Ectodermal cell (in vitro differentiated cells): ENCODE measurements around the gene VAV2.

ENCODE experiments used
- H3K27ac ChIP-seq: 2 replicates; pipeline ENCODE4 v1.7.0; 2013; ENCODE audit warnings: mild to moderate bottlenecking, low read depth, low read length; ENCODE audit not compliant: insufficient read depth, poor library complexity, severe bottlenecking
- H3K27me3 ChIP-seq: 2 replicates; pipeline ENCODE4 v1.7.0; 2013; ENCODE audit warnings: mild to moderate bottlenecking, low read length; ENCODE audit not compliant: insufficient read depth, control insufficient read depth, poor library complexity, severe bottlenecking
- H3K36me3 ChIP-seq: one replicate; pipeline ENCODE4 v1.7.0; 2013; ENCODE audit warnings: low read length; ENCODE audit not compliant: control insufficient read depth, insufficient read depth
- H3K4me1 ChIP-seq: one replicate; pipeline ENCODE4 v1.7.0; 2013; ENCODE audit warnings: low read length; ENCODE audit not compliant: control insufficient read depth, insufficient read depth
- H3K4me3 ChIP-seq: 2 replicates; pipeline ENCODE4 v1.7.0; 2013; ENCODE audit warnings: low read depth, low read length, control low read depth; ENCODE audit not compliant: insufficient read depth
- H3K9me3 ChIP-seq: 2 replicates; pipeline ENCODE4 v1.7.0; 2013; ENCODE audit warnings: mild to moderate bottlenecking, low read length, moderate library complexity; ENCODE audit not compliant: control insufficient read depth
- WGBS, 2 experiments: methylation state at CpG; one replicate each; pipeline ENCODE4 v1.1.7; 2013; ENCODE audit warnings: missing lambda C conversion rate in 2 of 2; 5-methylcytosine and 5-hydroxymethylcytosine counted together

Gene VAV2

DNA sequence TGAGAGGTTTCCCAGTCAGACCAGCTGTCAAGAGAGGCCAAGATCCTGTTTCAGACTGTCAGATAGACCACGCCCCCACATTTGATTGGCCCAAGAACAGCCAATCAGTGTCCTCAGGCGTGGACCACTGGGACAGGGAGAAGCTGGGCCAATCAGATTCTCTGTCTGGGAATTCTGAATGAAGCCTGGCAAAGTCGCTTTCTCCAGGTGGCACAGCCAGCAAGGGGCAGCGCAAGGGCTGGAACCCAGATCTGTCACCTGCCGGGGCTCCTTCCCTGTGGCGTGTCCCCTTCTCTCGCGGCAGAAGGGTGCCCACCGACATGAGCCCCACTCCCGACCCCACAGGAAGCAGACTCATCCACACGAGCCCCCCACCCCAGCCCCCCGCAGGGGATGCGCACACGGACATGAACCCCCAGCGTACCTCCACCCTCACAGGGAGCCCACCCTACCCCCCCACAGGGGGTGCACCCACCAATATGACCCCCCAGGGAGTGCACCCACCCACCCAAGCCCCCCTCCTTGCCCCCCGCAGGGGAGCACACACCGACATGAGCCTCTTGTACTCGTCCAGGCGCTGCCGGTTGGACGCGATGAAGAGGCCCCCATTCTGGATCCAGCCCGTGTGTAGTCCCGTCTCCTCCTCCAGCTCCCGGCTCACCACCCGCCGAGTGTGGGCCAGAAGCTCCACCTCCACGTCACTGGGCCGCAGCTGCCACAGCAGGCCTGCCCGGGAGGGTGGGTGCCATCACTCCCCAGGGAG lies 260.1 kb downstream of the VAV2 start:
- no peaks in the 10 kb centered on the region for H3K27me3 ChIP-seq
- H3K9me3 ChIP-seq: no peaks in the 10 kb centered on the region
- no peak overlapping the region for H3K4me3 ChIP-seq
- WGBS, 2 experiments: 83 to 84% methylated on average over 25 to 28 of the region's 30 CpGs
- H3K36me3 ChIP-seq: no peaks in the 10 kb centered on the region
- no peak overlapping the region for H3K27ac ChIP-seq
- H3K4me1 ChIP-seq: no peaks in the 10 kb centered on the region

DNA sequence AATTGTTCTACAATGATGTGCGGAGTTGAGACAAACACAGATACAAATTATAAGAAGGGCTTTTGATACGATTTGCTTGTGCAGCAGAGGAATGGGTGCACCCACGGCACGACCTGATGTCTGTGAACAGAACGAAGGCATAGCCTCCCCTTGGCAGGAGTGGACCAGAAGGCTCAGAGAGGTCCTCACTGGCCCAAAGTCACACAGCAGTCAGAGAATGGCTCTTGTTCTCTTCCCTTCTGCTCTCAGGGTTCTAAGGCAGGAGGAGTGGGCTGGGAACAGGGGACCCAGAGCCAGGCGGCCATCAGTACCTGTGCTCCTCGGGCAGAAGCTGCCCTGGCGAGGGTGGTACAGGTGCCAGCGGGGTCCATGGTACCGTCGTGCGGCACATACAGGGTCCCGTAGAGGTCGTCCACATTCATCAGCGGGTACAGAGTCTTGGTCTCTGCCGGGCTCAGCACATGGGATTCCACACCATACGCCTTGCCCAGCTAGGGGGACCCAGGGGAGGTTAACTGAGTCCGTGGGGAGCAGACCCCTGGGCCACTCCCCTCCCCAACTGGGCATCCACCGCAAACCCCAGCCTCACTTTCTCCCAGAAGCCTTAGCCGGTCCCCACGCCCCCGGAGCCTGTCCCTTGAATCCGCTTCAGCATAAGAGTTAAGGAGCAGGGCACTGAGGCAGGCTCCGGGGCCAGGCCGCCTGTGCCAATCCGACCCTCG lies 261.0 kb downstream of the VAV2 start:
- H3K36me3 ChIP-seq: no peaks in the 10 kb centered on the region
- H3K4me1 ChIP-seq: no peaks in the 10 kb centered on the region
- no peaks in the 10 kb centered on the region for H3K9me3 ChIP-seq
- no peak overlapping the region for H3K27ac ChIP-seq
- 91 to 92% methylated on average over 27 of the region's 27 CpGs for WGBS, 2 experiments
- H3K4me3 ChIP-seq: no peak overlapping the region
- H3K27me3 ChIP-seq: no peaks in the 10 kb centered on the region

DNA sequence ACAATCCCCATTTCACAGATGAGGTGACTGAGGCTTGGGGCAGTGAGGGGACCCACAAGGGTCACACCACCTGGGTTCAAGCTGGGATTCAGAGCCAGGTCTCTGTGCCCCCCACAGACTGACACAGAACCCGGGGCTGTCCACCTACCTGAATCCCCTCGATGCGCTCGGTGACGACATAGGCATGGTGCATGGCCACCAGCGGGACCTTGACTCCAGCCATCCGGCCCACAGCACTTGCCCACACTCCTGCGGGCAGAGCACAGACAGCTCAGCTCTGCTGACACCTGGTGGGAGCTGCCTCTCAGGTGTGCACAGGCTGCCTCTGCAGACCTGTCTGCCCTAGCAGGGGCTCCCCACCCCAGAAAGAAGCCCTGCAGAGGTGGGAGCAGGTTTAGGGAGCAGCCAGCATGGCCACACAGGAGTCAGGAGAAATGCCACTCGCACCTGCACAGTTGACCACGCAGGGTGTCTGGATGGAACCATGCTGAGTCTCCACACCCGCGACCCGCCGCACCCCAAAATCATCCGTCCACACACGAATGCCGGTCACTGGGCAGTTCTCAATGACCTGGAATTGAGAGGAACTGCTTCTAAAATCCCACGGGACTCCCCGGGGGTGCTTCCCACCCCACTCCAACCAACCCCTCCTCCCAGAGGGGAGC lies 262.4 kb downstream of the VAV2 start:
- Histone ChIP-seq H3K27me3 (no peaks in the 10 kb centered on the region), H3K36me3 (no peaks in the 10 kb centered on the region), H3K9me3 (no peaks in the 10 kb centered on the region), H3K4me1 (no peaks in the 10 kb centered on the region), H3K27ac (no peak overlapping the region), H3K4me3 (no peak overlapping the region)
- 89 to 91% methylated on average over 19 of the region's 19 CpGs for WGBS, 2 experiments

DNA sequence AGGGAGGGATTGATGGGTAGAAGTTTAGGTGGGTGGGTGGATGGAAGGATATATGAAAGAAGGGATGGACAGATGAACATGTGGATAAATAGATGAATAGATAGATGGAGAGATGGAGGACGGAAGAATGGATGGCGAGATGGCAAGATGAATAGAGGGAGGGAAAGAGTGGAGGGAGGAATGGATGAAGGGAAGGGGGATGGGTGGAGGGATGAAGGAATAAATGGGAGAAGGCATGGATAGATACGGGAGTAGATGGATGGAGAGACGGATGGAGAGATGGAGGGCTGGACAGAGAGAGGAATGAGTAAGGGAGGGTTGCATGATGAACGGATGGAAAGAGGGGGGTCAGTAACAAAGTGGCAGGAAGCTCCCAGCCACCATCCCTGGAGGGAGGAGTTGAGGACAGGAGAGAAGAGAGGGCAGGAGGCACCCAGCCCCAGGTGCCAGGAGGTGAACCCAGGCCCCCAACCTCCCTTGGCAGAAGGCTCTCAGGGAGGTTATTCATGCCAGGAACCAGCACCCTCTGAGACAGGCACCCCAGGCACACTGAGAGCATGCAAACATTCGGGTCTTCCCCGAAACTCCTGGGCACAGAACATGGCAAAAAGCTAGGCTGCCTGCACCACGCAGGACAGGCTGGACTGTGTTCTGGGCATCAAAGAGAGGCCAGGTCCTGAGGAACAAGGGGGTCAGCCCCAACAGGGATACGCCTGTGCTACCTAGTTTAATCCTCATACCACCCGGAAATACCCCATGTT lies 263.1 kb downstream of the VAV2 start:
- 81% methylated on average over 10 of the region's 10 CpGs for WGBS, 2 experiments
- H3K4me1 ChIP-seq: no peaks in the 10 kb centered on the region

DNA sequence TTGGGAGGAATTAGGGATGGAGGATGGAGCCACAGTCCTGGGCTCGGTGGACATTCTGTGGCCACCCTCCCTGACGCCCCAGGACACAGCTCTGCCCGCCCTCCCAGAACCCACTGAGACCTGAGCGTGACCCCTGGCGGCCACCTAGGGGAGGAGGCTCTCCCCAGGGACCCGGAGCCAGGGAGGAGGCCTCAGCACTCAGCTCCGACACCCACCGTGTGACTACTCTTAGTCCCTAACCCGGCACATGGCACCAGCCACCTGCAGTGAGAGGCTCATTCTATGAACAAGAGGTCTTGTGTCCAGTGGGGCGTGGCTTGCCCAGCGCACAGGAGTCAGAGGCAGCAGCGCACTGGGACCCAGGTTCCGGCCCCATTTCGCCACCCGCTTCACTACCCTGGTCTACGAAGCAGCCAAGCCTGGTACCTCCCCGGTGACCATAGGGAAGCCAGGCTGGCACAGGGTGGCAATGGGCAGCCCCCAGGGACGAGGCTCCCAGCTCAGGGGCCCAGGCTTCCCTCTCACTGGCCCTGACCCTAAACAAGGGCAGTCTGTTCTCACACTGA lies 264.2 kb downstream of the VAV2 start:
- H3K36me3 ChIP-seq: no peaks in the 10 kb centered on the region
- no peak overlapping the region for H3K4me3 ChIP-seq
- H3K9me3 ChIP-seq: no peaks in the 10 kb centered on the region
- H3K27me3 ChIP-seq: no peaks in the 10 kb centered on the region
- WGBS, 2 experiments: 92% methylated on average over 18 of the region's 18 CpGs
- H3K4me1 ChIP-seq: no peaks in the 10 kb centered on the region
- no peak overlapping the region for H3K27ac ChIP-seq

More for the DNA sequence above, 263.1 kb downstream of the VAV2 start:
- Histone ChIP-seq H3K9me3 (no peaks in the 10 kb centered on the region), H3K27ac (no peak overlapping the region), H3K36me3 (no peaks in the 10 kb centered on the region), H3K27me3 (no peaks in the 10 kb centered on the region), H3K4me3 (no peak overlapping the region)

DNA sequence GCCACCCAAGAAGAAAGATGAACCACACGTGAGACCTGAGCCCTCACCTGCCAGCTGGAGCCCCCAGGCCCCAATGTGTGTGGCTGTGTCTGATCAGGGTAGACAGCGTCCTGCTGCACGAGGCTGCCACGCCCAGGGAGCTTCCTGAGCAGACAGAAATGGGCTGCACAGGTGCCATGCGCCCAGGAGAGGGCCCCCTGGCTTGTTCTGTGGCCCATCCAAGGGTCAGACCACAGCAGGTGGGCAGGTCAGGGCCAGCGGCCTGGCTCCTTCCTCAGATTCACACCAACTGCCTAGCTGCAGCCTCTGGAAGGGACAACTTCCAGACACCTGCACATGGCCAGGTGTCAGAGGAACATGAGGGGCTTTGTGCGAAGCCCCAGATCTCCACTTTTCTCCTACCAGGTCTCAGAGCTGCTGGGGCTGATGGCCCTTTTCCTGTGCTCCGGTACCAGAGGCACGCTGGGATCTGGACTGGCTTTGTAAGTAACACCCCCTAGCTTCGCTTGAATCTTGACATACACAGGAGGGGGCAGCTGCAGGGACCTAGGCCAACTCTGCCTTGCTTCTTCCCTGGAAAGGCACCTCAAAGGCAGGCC lies 264.7 kb downstream of the VAV2 start:
- H3K4me1 ChIP-seq: no peaks in the 10 kb centered on the region
- H3K9me3 ChIP-seq: no peaks in the 10 kb centered on the region
- WGBS, 2 experiments: 78 to 80% methylated on average over 10 of the region's 10 CpGs
- no peak overlapping the region for H3K27ac ChIP-seq
- no peaks in the 10 kb centered on the region for H3K27me3 ChIP-seq
- no peaks in the 10 kb centered on the region for H3K36me3 ChIP-seq
- no peak overlapping the region for H3K4me3 ChIP-seq

DNA sequence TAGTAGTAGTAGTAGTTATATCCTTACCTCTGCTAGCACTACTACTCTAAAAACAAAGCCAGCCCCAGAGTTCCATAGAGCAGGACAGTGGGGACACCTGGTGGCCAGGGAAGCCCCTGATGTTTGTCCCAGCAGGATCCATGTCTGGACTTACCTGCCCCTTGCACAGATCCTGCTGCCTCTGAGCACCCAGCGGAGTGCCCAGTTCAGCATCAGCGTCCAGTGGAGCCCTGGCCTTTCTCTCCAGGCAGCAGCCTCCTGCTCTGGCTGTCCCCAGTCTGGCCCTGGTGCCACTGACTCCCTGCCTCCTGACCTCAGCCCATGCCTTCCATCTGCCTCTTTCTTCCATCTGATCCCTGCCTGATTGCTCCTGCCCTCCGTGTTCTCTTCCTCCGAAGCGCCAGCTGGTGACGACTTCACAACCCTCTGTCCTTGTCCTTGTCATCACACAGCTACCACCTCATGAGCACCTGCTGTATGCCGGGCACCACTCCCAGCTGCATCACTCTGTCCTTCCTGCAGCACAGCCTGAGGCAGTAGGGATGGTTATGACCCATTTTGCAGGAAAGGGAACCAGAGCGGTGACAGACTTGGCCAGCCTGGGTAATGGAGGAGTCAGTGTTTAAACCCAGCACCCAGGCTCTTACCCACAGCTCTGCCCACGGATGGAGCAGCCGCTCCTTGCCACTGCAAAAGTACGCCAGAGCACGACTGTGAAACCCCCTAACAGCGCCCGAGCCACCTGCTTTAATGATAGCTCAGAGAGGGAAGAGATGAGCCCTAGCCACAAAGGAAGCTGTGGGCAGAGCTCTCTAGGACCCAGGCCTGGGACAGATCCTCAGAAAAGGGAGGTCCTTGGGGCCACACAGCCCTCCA lies 265.5 kb downstream of the VAV2 start:
- Histone ChIP-seq H3K27me3 (no peaks in the 10 kb centered on the region), H3K9me3 (no peaks in the 10 kb centered on the region), H3K4me3 (no peak overlapping the region), H3K4me1 (no peaks in the 10 kb centered on the region), H3K36me3 (no peaks in the 10 kb centered on the region), H3K27ac (no peak overlapping the region)
- 79% methylated on average over 14 of the region's 14 CpGs for WGBS, 2 experiments

DNA sequence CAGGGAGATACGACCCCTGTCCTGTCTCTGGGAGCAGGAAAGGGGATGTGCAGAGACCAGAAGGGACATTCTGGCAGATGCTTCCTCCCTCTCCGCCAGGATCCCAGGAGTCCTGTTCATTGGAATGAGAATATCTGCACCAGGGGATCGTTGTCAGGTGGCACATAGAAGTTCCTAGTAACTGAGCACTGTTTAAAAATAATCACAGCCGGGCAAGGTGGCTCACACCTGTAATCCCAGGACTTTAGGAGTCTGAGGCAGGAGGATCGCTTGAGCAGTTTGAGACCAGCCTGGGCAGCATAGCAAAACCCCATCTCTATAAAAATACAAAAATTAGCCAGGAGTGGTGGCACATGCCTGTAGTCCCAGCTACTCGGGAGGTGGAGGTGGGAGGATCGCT lies 266.2 kb downstream of the VAV2 start:
- H3K36me3 ChIP-seq: no peaks in the 10 kb centered on the region
- no peak overlapping the region for H3K4me3 ChIP-seq
- no peaks in the 10 kb centered on the region for H3K27me3 ChIP-seq
- no peak overlapping the region for H3K27ac ChIP-seq
- no peaks in the 10 kb centered on the region for H3K9me3 ChIP-seq
- 86% methylated on average over 7 of the region's 7 CpGs for WGBS, 2 experiments
- no peaks in the 10 kb centered on the region for H3K4me1 ChIP-seq
